Neural progenitor cell (in vitro differentiated cells): ENCODE measurements around the gene DIRAS1. TPM values are rescaled to one million over a fixed set of nuclear protein-coding genes. Genes with fewer than 3 reads are reported as not detected.

Experiments used
- DNase-seq: peaks from one replicate; pipeline ENCODE4 v3.0.0-alpha.2; 2016; ENCODE audit warnings: low spot score
- H2AFZ ChIP-seq: fragments of 200-600 bp; sonication (generic); replicated peaks from 2 replicates; pipeline ENCODE4 v1.6.1; 2016; ENCODE audit warnings: antibody characterized with exemption
- H3F3A ChIP-seq: fragments of 200-600 bp; sonication (generic); 2 replicates; pipeline ENCODE4 v1.6.1; 2016; ENCODE audit warnings: antibody characterized with exemption, low read depth
- H3K27ac ChIP-seq: fragments of 200-600 bp; sonication (generic); 2 replicates; pipeline ENCODE4 v1.5.1; 2016; ENCODE audit warnings: mild to moderate bottlenecking
- H3K27me3 ChIP-seq: fragments of 200-600 bp; sonication (generic); 2 replicates; pipeline ENCODE4 v1.6.1; 2016; ENCODE audit warnings: mild to moderate bottlenecking, moderate library complexity
- H3K36me3 ChIP-seq: fragments of 200-600 bp; sonication (generic); 2 replicates; pipeline ENCODE4 v1.5.1; 2016
- H3K4me1 ChIP-seq: fragments of 200-600 bp; sonication (generic); 2 replicates; pipeline ENCODE4 v1.6.1; 2016; ENCODE audit warnings: mixed run types
- H3K4me2 ChIP-seq: fragments of 200-600 bp; sonication (generic); 2 replicates; pipeline ENCODE4 v1.6.1; 2016
- H3K4me3 ChIP-seq: fragments of 200-600 bp; sonication (generic); 2 replicates; pipeline ENCODE4 v1.5.1; 2016
- H3K79me2 ChIP-seq: fragments of 200-600 bp; sonication (generic); 2 replicates; pipeline ENCODE4 v1.6.1; 2016; ENCODE audit warnings: low read depth
- H3K9ac ChIP-seq: fragments of 200-600 bp; sonication (generic); 2 replicates; pipeline ENCODE4 v1.6.1; 2016
- H3K9me3 ChIP-seq: fragments of 200-600 bp; sonication (generic); 2 replicates; pipeline ENCODE4 v1.5.1; 2016; ENCODE audit warnings: low read depth
- H4K20me1 ChIP-seq: fragments of 200-600 bp; sonication (generic); 2 replicates; pipeline ENCODE4 v1.6.1; 2016; ENCODE audit warnings: low read depth
- H3K27ac Mint-ChIP-seq: 3 replicates; pipeline ENCODE4 v1.8.0; 2021; ENCODE audit warnings: mixed read lengths
- H3K27me3 Mint-ChIP-seq: 2 replicates; pipeline ENCODE4 v1.8.0; 2022; ENCODE audit warnings: low read depth, mild to moderate bottlenecking, inconsistent platforms, moderate library complexity, mixed read lengths; ENCODE audit not compliant: insufficient read depth
- H3K36me3 Mint-ChIP-seq: 3 replicates; pipeline ENCODE4 v1.8.0; 2021; ENCODE audit warnings: mixed read lengths
- H3K4me1 Mint-ChIP-seq: 3 replicates; pipeline ENCODE4 v1.8.0; 2021; ENCODE audit warnings: mixed read lengths
- H3K4me3 Mint-ChIP-seq: 3 replicates; pipeline ENCODE4 v1.8.0; 2021; ENCODE audit warnings: mild to moderate bottlenecking, moderate library complexity, mixed read lengths
- H3K9me3 Mint-ChIP-seq: 3 replicates; pipeline ENCODE4 v1.8.0; 2020; ENCODE audit warnings: mixed read lengths
- EZH2 ChIP-seq: fragments of 200-600 bp; sonication (generic); IDR thresholded peaks from 2 replicates; pipeline ENCODE4 v1.6.1; 2017; ENCODE audit warnings: antibody characterized with exemption, mild to moderate bottlenecking, moderate library complexity
- EZH2phosphoT487 ChIP-seq: fragments of 200-600 bp; sonication (generic); IDR thresholded peaks from 2 replicates; pipeline ENCODE4 v1.6.1; 2017; ENCODE audit warnings: antibody characterized with exemption
- total RNA-seq: library from RNA; depleted of rRNA; stranded (reverse); fragments of >200 nt; gene quantifications from 2 replicates; pipeline ENCODE4 v1.2.3, GENCODE V29; 2015; ENCODE audit warnings: low replicate concordance
- TF ChIP-seq, protein P1 (sequence below): fragments of 200-600 bp; sonication (generic); IDR thresholded peaks from 2 replicates; pipeline ENCODE4 v1.5.1; 2017; ENCODE audit warnings: antibody characterized with exemption, mild to moderate bottlenecking

The DIRAS1 gene
- total RNA-seq, 1 donor from 2014 or later = 2.7 TPM

DNA sequence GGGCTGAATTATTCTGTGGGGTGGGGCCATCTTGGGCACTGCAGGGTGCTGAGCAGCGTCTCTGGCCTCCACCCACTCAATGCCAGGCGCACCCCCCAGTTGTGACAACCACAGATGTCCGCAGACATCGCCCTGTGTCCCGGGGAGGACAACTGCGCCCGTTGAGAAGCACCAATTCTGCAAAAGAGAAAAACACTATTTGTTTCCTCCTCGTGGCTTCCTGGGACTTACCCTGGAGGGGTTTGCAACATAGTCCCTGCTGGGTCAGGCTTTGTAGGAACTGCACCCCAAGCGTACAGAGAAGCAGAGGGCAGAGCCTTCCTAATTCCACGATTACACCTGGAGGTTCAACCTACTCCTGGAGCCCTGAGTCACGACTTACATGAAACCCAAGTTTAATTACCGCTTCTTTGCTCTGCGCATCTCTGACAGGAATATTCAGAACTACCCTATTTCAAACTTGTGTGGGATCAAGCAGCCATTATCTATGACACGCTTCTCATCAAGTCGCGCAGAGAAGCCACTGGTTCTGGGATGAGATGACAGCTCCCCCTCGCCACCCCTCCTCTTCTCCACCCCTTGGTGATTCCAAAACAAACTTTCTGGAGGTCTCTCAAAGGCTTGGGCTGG, 29.8 kb upstream of the DIRAS1 start:
- Histone ChIP-seq H2AFZ (no peak overlapping the region), H3F3A (no peaks in the 10 kb centered on the region), H3K27ac (no peak overlapping the region), H4K20me1 (no peaks in the 10 kb centered on the region), H3K36me3 (no peaks in the 10 kb centered on the region), H3K9me3 (no peaks in the 10 kb centered on the region), H3K9ac (no peak overlapping the region), H3K4me3 (no peak overlapping the region), H3K79me2 (no peaks in the 10 kb centered on the region), H3K4me1 (no peaks in the 10 kb centered on the region), H3K4me2 (no peak overlapping the region), H3K27me3 (peaks cover 32% of the 10 kb centered on the region)
- no peak for DNase-seq
- Mint-ChIP-seq H3K9me3 (no peaks in the 10 kb centered on the region), H3K36me3 (peaks cover 7% of the 10 kb centered on the region), H3K27ac (no peak overlapping the region), H3K4me1 (no peaks in the 10 kb centered on the region), H3K27me3 (peaks cover 7% of the 10 kb centered on the region), H3K4me3 (no peak overlapping the region)
- TF ChIP-seq, protein P1, sequence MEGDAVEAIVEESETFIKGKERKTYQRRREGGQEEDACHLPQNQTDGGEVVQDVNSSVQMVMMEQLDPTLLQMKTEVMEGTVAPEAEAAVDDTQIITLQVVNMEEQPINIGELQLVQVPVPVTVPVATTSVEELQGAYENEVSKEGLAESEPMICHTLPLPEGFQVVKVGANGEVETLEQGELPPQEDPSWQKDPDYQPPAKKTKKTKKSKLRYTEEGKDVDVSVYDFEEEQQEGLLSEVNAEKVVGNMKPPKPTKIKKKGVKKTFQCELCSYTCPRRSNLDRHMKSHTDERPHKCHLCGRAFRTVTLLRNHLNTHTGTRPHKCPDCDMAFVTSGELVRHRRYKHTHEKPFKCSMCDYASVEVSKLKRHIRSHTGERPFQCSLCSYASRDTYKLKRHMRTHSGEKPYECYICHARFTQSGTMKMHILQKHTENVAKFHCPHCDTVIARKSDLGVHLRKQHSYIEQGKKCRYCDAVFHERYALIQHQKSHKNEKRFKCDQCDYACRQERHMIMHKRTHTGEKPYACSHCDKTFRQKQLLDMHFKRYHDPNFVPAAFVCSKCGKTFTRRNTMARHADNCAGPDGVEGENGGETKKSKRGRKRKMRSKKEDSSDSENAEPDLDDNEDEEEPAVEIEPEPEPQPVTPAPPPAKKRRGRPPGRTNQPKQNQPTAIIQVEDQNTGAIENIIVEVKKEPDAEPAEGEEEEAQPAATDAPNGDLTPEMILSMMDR = no peak
- TF ChIP-seq EZH2 = no peak
- TF ChIP-seq EZH2phosphoT487 = no peak

DNA sequence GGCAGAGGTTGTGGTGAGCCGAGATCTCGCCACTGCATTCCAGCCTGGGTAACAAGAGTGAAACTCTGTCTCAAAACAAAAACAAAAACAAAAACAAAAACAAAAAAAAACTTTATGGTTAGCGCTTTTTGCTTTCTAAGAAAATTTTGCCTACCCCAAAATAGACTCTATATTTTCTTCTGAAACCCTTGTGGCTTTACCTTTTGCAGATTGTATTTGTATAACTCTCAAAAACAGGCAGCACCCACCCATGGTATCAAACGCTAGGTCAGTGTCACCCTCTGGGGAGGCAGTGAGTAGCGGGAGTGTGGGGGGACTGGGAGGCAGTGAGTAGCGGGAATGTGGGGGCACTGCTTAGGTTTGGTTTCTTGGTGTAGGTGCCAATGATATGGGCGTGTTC, 26.2 kb upstream of the DIRAS1 start:
- H3F3A ChIP-seq = no peaks in the 10 kb centered on the region
- H3K4me2 ChIP-seq = no peak overlapping the region
- no peak overlapping the region for H3K27ac Mint-ChIP-seq
- H2AFZ ChIP-seq = no peak overlapping the region
- DNase-seq = no peak
- H3K27me3 Mint-ChIP-seq = peaks cover 21% of the 10 kb centered on the region
- no peaks in the 10 kb centered on the region for H3K9me3 ChIP-seq
- no peak overlapping the region for H3K27ac ChIP-seq
- no peaks in the 10 kb centered on the region for H3K79me2 ChIP-seq
- no peaks in the 10 kb centered on the region for H4K20me1 ChIP-seq
- TF ChIP-seq EZH2 = no peak
- no peaks in the 10 kb centered on the region for H3K9me3 Mint-ChIP-seq
- no peaks in the 10 kb centered on the region for H3K36me3 ChIP-seq
- no peak overlapping the region for H3K4me3 Mint-ChIP-seq
- H3K36me3 Mint-ChIP-seq = no peaks in the 10 kb centered on the region
- peaks cover 66% of the 10 kb centered on the region for H3K27me3 ChIP-seq
- H3K4me1 ChIP-seq = no peaks in the 10 kb centered on the region
- H3K4me1 Mint-ChIP-seq = no peaks in the 10 kb centered on the region
- no peak overlapping the region for H3K9ac ChIP-seq
- H3K4me3 ChIP-seq = no peak overlapping the region

- no peaks in the 10 kb centered on the region for H3K36me3 Mint-ChIP-seq
- Histone ChIP-seq H3K4me2 (no peak overlapping the region), H3K9ac (no peak overlapping the region), H3K27me3 (peaks cover 75% of the 10 kb centered on the region), H3K4me1 (no peaks in the 10 kb centered on the region), H3K9me3 (no peaks in the 10 kb centered on the region), H3K27ac (no peak overlapping the region), H3K36me3 (no peaks in the 10 kb centered on the region), H3K79me2 (peaks cover 4% of the 10 kb centered on the region), H3K4me3 (no peak overlapping the region), H4K20me1 (peaks cover 14% of the 10 kb centered on the region), H3F3A (peaks cover 5% of the 10 kb centered on the region), H2AFZ (no peak overlapping the region)
- no peak overlapping the region for H3K27ac Mint-ChIP-seq
- TF ChIP-seq EZH2 = no peak
- TF ChIP-seq, protein P1 = no peak
- peaks cover 2% of the 10 kb centered on the region for H3K9me3 Mint-ChIP-seq
- H3K4me1 Mint-ChIP-seq = peaks cover 7% of the 10 kb centered on the region
- no peak for DNase-seq
- H3K4me3 Mint-ChIP-seq = no peak overlapping the region
- peaks cover 27% of the 10 kb centered on the region for H3K27me3 Mint-ChIP-seq
These were observed 22.9 kb upstream of the DIRAS1 start for GRCh38 chr19:2744113-2744512.

DNA sequence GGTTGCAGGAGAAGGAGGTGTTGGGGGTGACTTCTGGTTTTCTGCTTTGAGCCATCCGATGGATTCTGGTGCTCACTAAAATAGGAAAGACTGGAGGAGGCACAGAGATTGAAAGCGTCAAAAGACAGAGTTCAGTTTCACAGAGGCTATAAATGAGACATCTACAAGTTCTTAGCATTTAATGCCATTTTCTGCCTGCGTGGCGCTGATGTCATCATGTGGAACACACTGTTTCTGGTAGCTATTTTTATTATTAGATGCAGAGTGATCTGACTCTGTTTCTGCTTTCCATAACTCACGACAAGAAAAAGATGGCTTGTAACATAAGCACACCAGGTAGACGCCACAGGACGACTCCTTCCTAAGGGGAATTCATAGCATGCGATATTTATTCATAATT, 21.9 kb upstream of the DIRAS1 start:
- no peak overlapping the region for H3K27ac ChIP-seq

More for the DNA sequence above, 21.9 kb upstream of the DIRAS1 start:
- Histone ChIP-seq H3K27me3 (peaks cover 65% of the 10 kb centered on the region), H3K36me3 (no peaks in the 10 kb centered on the region), H3K9me3 (no peaks in the 10 kb centered on the region), H3K4me2 (no peak overlapping the region), H3K9ac (no peak overlapping the region), H4K20me1 (peaks cover 14% of the 10 kb centered on the region), H3K4me1 (no peaks in the 10 kb centered on the region), H3K4me3 (no peak overlapping the region), H2AFZ (no peak overlapping the region), H3F3A (peaks cover 6% of the 10 kb centered on the region), H3K79me2 (peaks cover 6% of the 10 kb centered on the region)
- Mint-ChIP-seq H3K27ac (no peak overlapping the region), H3K36me3 (no peaks in the 10 kb centered on the region), H3K4me1 (peaks cover 13% of the 10 kb centered on the region), H3K9me3 (peaks cover 2% of the 10 kb centered on the region), H3K4me3 (no peak overlapping the region), H3K27me3 (peaks cover 23% of the 10 kb centered on the region)
- no peak for DNase-seq
- TF ChIP-seq EZH2 (no peak), EZH2phosphoT487 (no peak)
- TF ChIP-seq, protein P1 = no peak
